Suppressor macrophage (primary cell): Measurements from ENCODE around the gene HEPH.
"Not testable (repeated sequence)": the region's sequence is repeated elsewhere in the genome, so short reads cannot be mapped to it uniquely, and the experiment has no call there.

Experiments used
- DNase-seq, 4 experiments: peaks; one replicate each; pipeline ENCODE4 v3.0.0-alpha.2; 2020 to 2022
- total RNA-seq, 17 experiments: gene quantifications; one replicate each; lab custom pipeline; 2026; ENCODE audit warnings: mixed read lengths in 6 of 17, inconsistent platforms in 3 of 17; lab: John Stamatoyannopoulos, UW

The HEPH gene
- 0 to 3.7 (median 0.04) reads per million in 17 experiments for total RNA-seq

GRCh38 chrX:66163849-66164411 is at the start of gene HEPH:
HEPH (plus strand) TSS chrX:66164247; CDS start chrX:66170571, 6,324 bp downstream.
- DNase-seq = peak in 2 of 4 experiments; percentile 16 to 33

- not testable (repeated sequence) for DNase-seq
Measured at GRCh38 chrX:66118722-66119121, 45.3 kb upstream of the HEPH start.

GRCh38 chrX:66121354-66121753 is 42.7 kb upstream of the HEPH start:
- DNase-seq = not testable (repeated sequence)

- DNase-seq = no peak
Measured at GRCh38 chrX:66126662-66127061, 37.4 kb upstream of the HEPH start.

GRCh38 chrX:66130469-66130868 is 33.6 kb upstream of the HEPH start:
- no peak for DNase-seq

GRCh38 chrX:66135284-66135683 is 28.8 kb upstream of the HEPH start:
- not testable (repeated sequence) for DNase-seq

- DNase-seq = no peak
Measured at GRCh38 chrX:66142351-66142750, 21.7 kb upstream of the HEPH start.

GRCh38 chrX:66144258-66144657 is 19.8 kb upstream of the HEPH start:
- DNase-seq = no peak

GRCh38 chrX:66149519-66149918 is 14.5 kb upstream of the HEPH start:
- no peak for DNase-seq

- DNase-seq = no peak
Measured at GRCh38 chrX:66150163-66150562, 13.9 kb upstream of the HEPH start.

- DNase-seq = peak in 3 of 4 experiments; percentile 4 to 14 (median 14)
Measured at GRCh38 chrX:66162331-66162822, 1.7 kb upstream of the HEPH start.

GRCh38 chrX:66163447-66163846 is 600 bp upstream of the HEPH start:
- no peak for DNase-seq

GRCh38 chrX:66164470-66164869 is 423 bp downstream of the HEPH start:
- no peak for DNase-seq

- no peak for DNase-seq
Measured at GRCh38 chrX:66164931-66165330, 884 bp downstream of the HEPH start.

GRCh38 chrX:66166671-66167070 is 2.6 kb downstream of the HEPH start:
- no peak for DNase-seq

GRCh38 chrX:66167431-66167830 is 3.4 kb downstream of the HEPH start:
- no peak for DNase-seq

GRCh38 chrX:66176134-66176533 is 12.1 kb downstream of the HEPH start:
- DNase-seq = no peak

GRCh38 chrX:66191563-66191962 is 27.5 kb downstream of the HEPH start:
- DNase-seq = peak in 3 of 4 experiments; percentile 3 to 14 (median 5)

- no peak for DNase-seq
Measured at GRCh38 chrX:66193821-66194220, 29.8 kb downstream of the HEPH start.

GRCh38 chrX:66200050-66200664 is 36.1 kb downstream of the HEPH start:
- DNase-seq = no peak

- peak in 2 of 4 experiments; percentile 9 to 28 for DNase-seq
Measured at GRCh38 chrX:66200855-66201795, 37.1 kb downstream of the HEPH start.

GRCh38 chrX:66203114-66203513 is 39.1 kb downstream of the HEPH start:
- DNase-seq = no peak

- DNase-seq = no peak
Measured at GRCh38 chrX:66221856-66222255, 57.8 kb downstream of the HEPH start.
